Panc1 (cell line): ENCODE results near the gene ARF4. TPM values are rescaled to one million over a fixed set of nuclear protein-coding genes. Genes with fewer than 3 reads are reported as not detected.

Experiments
- ATAC-seq: fragments of 200-7000 bp; cut with Tn5 transposase; 2 replicates; pipeline ENCODE4 v1.9.1; 2020; ENCODE audit warnings: mild to moderate bottlenecking, moderate library complexity
- BruUV-seq: library from RNA; stranded (reverse); fragments of 400-500 nt; replicated peaks from 2 replicates; lab custom pipeline; 2021; lab: Mats Ljungman, UMichigan
- CTCF ChIA-PET: fragments of 300-600 bp; sonication (Branson Sonifier 250); formaldehyde crosslinking; loops from one replicate; lab custom pipeline; 2022; ENCODE audit warnings: antibody characterized with exemption; lab: Charles Lee
- POLR2A ChIA-PET: fragments of 300-600 bp; sonication (Branson Sonifier 250); formaldehyde crosslinking; loops from one replicate; lab custom pipeline; 2022; ENCODE audit warnings: antibody characterized with exemption; lab: Charles Lee
- DNase-seq: peaks from one replicate; pipeline ENCODE4 v3.0.0-alpha.2; 2010; ENCODE audit warnings: low read depth, low spot score
- H3K27ac ChIP-seq: 2 replicates; pipeline ENCODE4 v1.5.1; 2011; ENCODE audit warnings: mild to moderate bottlenecking, low read length, inconsistent platforms
- H3K27me3 ChIP-seq: fragments of 200-500 bp; sonication (Bioruptor generic); 2 replicates; pipeline ENCODE4 v1.6.0; 2014; ENCODE audit warnings: low read length, inconsistent platforms; ENCODE audit not compliant: control insufficient read depth, insufficient read depth
- H3K36me3 ChIP-seq: fragments of 200-500 bp; sonication (Bioruptor generic); 2 replicates; pipeline ENCODE4 v1.5.1; 2014; ENCODE audit warnings: inconsistent platforms, mild to moderate bottlenecking, low read length, moderate library complexity; ENCODE audit not compliant: control insufficient read depth, insufficient read depth
- H3K4me1 ChIP-seq: 2 replicates; pipeline ENCODE4 v1.5.1; 2011; ENCODE audit warnings: inconsistent platforms, mild to moderate bottlenecking, low read length, moderate library complexity; ENCODE audit not compliant: control insufficient read depth, insufficient read depth
- H3K4me3 ChIP-seq, 2 experiments: 2 replicates each; pipeline ENCODE4 v1.5.1; 2011 to 2012; ENCODE audit warnings: low read depth in 2 of 2, low read length in 2 of 2, mild to moderate bottlenecking in 2 of 2, inconsistent platforms in 1 of 2, moderate library complexity in 1 of 2
- H3K9me3 ChIP-seq: fragments of 200-500 bp; sonication (Bioruptor generic); 2 replicates; pipeline ENCODE4 v1.5.1; 2014; ENCODE audit warnings: low read depth, mild to moderate bottlenecking, inconsistent platforms, low read length, moderate library complexity; ENCODE audit not compliant: control insufficient read depth, insufficient read depth
- CTCF ChIP-seq: fragments of 450-650 bp; IDR thresholded peaks from 2 replicates; pipeline ENCODE4 v1.5.1; 2017; ENCODE audit warnings: mild to moderate bottlenecking
- POLR2AphosphoS5 ChIP-seq: IDR thresholded peaks from 2 replicates; pipeline ENCODE4 v1.6.1; 2012; ENCODE audit warnings: mild to moderate bottlenecking, low read depth, low read length, moderate library complexity
- REST ChIP-seq, 2 experiments: IDR thresholded peaks; 2 replicates each; pipeline ENCODE4 v1.6.1; 2011 to 2012; ENCODE audit warnings: low read depth in 2 of 2, control low read depth in 1 of 2, low read length in 1 of 2, mild to moderate bottlenecking in 1 of 2, moderate library complexity in 1 of 2; ENCODE audit not compliant: insufficient read depth in 1 of 2
- SIN3A ChIP-seq: IDR thresholded peaks from 2 replicates; pipeline ENCODE4 v1.6.1; 2012; ENCODE audit warnings: low read depth, mild to moderate bottlenecking, low read length, moderate library complexity, borderline replicate concordance; ENCODE audit not compliant: insufficient read depth
- TCF7L2 ChIP-seq: IDR thresholded peaks from 2 replicates; pipeline ENCODE4 v1.6.1; 2011; ENCODE audit warnings: mild to moderate bottlenecking, low read depth, low read length, inconsistent platforms
- in situ Hi-C: cut with HindIII; loops from 2 replicates; pipeline ENCODE4 v1.10.0; 2016; ENCODE audit warnings: low sequenced_read_pairs, low pct_unique_long_range_greater_than_20kb
- intact Hi-C: fragments of 100-400 bp; cut with micrococcal nuclease; formaldehyde crosslinking; loops from one replicate; pipeline ENCODE4 v1.10.0; 2022; ENCODE audit not compliant: unreplicated experiment
- total RNA-seq: library from RNA; stranded (reverse); gene quantifications from one replicate; pipeline ENCODE4 v1.2.1, GENCODE V29; 2021; ENCODE audit not compliant: unreplicated experiment

Gene ARF4
- total RNA-seq, 1 experiment from 2014 or later, result 126 TPM

GRCh38 chr3:57627976-57628375 is 30.8 kb upstream of the ARF4 start:
- H3K4me1 ChIP-seq, result no peaks in the 10 kb centered on the region
- in situ Hi-C loops, result no loop called here
- no peak for DNase-seq
- TF ChIP-seq POLR2AphosphoS5 (no peak), TCF7L2 (no peak), CTCF (no peak), REST (IDR thresholded peaks at IDR 0.05; ENCODE audit: insufficient read depth in 1 of 2, low read depth in 2 of 2, low read length in 1 of 2) (no peak), SIN3A (no peak)
- ChIA-PET POLR2A (no interaction called here), CTCF (no interaction called here)
- H3K36me3 ChIP-seq, result peaks cover 17% of the 10 kb centered on the region
- H3K9me3 ChIP-seq, result no peaks in the 10 kb centered on the region
- no TSS peak for BruUV-seq
- no peak overlapping the region for H3K4me3 ChIP-seq
- no peaks in the 10 kb centered on the region for H3K27me3 ChIP-seq
- ATAC-seq, result no peak
- no peak overlapping the region for H3K27ac ChIP-seq
- intact Hi-C loops, result no loop called here

GRCh38 chr3:57624801-57625200 is 27.7 kb upstream of the ARF4 start:
- BruUV-seq, result no TSS peak
- CTCF ChIA-PET, result no interaction called here
- H3K27ac ChIP-seq, result no peak overlapping the region
- POLR2A ChIA-PET, result no interaction called here
- peaks cover 11% of the 10 kb centered on the region for H3K36me3 ChIP-seq
- H3K4me3 ChIP-seq, result no peak overlapping the region
- ATAC-seq, result no peak
- no peak for DNase-seq
- H3K4me1 ChIP-seq, result no peaks in the 10 kb centered on the region
- no peaks in the 10 kb centered on the region for H3K9me3 ChIP-seq
- H3K27me3 ChIP-seq, result no peaks in the 10 kb centered on the region
- intact Hi-C loops, result no loop called here
- no peak for TF ChIP-seq REST (IDR thresholded peaks at IDR 0.05; ENCODE audit: insufficient read depth in 1 of 2, low read depth in 2 of 2, low read length in 1 of 2)
- TF ChIP-seq CTCF, result no peak
- TF ChIP-seq POLR2AphosphoS5, result no peak
- TF ChIP-seq TCF7L2, result no peak
- no peak for TF ChIP-seq SIN3A
- in situ Hi-C loops, result no loop called here
